GM19467 (cell line): ENCODE results near the gene SCAMP4.
"Not testable (repeated sequence)": the region's sequence is repeated elsewhere in the genome, so short reads cannot be mapped to it uniquely, and the experiment has no call there.

Source experiments
- ATAC-seq: cut with Tn5 transposase; IDR thresholded peaks from one replicate; pipeline ENCODE4 v1.9.1; 2021; ENCODE audit warnings: mild to moderate bottlenecking, moderate library complexity; ENCODE audit not compliant: unreplicated experiment

SCAMP4 gene

GRCh38 chr19:1865172-1866010 lies 39.8 kb upstream of the SCAMP4 start:
- no peak for ATAC-seq

GRCh38 chr19:1866693-1867348 lies 38.4 kb upstream of the SCAMP4 start:
- ATAC-seq: no peak

DNA sequence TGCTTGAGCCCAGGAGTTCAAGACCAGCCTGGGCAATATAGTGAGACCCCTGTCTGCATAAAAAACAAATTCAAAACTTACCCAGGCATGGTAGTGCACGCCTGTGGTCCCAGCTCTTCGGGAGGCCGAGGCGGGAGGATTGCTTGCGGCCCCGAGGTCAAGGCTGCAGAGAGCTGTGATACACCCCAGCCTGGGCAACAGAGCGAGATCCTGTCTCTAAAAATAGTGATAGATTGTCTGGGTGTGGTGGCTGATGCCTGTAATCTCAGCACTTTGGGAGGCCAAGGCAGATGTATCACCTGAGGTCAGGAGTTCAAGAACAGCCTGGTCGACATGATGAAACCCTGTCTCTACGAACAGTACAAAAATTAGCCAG lies 37.9 kb upstream of the SCAMP4 start:
- no peak for ATAC-seq

- no peak for ATAC-seq
These were observed 36.2 kb upstream of the SCAMP4 start for GRCh38 chr19:1868971-1869370.

DNA sequence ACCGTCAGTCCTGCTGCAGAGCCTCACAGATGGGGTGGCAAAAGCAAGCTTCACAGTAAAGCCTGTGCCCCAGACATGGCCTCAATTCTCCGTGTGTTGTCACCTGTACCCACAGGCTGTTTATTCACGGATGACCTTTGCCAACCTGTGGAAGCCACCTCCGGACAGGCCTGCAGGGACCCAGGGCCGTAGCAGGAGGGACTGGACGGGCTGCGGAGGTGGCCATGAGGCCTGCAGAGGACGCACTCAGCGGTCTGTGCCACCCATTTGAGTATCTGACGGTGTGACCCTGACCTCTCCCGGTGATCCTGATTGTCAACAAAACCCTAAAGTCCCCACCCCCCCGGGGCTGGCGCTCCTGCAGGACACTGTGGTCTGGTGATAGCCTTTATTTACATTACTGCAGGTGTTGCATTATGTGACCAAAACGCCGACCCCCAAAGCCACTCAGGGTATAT lies 34.0 kb upstream of the SCAMP4 start:
- no peak for ATAC-seq

- no peak for ATAC-seq
These were observed 33.6 kb upstream of the SCAMP4 start for GRCh38 chr19:1871630-1872029.

GRCh38 chr19:1872807-1873523 lies 32.2 kb upstream of the SCAMP4 start:
- no peak for ATAC-seq

GRCh38 chr19:1873524-1874473 lies 31.4 kb upstream of the SCAMP4 start:
- no peak for ATAC-seq

GRCh38 chr19:1874554-1875185 lies 30.5 kb upstream of the SCAMP4 start:
- ATAC-seq: no peak

DNA sequence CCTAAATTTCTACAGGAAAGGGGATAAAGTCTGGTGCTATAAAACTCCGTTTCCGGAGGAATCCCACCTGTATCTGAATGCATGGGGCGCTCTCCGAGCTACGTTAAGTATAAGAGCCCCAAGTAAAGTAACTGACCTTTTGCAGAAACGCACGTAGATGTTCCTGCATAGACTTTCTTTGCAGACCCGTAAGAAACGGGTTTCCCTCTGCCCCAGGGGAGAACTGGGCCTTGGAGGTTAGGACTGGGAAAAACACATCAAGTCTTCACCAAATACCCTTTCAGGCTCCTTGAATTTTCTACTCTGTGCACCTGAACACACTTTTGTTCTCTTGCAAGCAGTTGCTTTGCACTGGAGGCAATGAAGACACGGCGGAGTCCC lies 29.9 kb upstream of the SCAMP4 start:
- not testable (repeated sequence) for ATAC-seq

DNA sequence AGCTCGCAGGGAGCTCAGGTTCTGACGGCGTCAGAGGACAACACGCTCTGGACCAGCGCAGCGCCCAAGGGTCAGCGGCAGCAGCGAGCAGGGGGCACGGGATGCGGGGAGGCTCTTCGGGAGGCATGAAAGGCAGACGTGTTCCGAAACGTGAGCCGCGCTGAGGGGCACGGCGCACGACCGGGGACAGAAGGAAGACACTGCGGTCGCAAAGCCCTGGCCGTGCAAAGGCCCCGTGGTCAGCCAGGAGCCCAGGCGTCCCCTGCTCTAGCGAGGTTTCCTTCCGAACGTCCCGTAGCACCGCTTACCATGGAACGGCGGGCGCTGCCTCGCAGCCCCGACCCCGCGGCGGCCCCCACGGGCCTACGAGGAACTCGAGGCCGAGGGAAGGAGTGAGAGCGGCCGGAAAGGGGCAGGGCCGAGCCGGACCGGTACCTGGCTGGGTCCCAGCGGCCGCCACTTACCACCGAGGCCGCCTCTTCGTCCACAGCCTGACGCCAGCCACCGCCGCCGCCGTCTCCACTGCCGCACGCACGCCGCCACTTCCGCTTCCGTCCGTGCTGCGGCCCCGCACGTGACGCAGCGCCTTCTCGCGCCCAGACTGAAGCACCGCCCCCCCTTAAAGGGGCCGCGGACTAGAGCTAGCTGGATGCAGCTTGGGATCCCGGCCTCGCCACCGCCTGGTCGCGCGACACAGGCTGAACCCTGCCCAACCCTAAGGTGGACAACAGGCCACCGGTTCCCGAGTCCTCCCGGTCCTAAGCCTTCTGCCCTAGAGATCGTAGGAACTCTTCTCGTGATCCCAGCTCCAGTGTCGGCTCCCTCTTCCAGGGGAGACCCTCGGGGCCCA lies 29.3 kb upstream of the SCAMP4 start:
- peak; percentile 90 for ATAC-seq

DNA sequence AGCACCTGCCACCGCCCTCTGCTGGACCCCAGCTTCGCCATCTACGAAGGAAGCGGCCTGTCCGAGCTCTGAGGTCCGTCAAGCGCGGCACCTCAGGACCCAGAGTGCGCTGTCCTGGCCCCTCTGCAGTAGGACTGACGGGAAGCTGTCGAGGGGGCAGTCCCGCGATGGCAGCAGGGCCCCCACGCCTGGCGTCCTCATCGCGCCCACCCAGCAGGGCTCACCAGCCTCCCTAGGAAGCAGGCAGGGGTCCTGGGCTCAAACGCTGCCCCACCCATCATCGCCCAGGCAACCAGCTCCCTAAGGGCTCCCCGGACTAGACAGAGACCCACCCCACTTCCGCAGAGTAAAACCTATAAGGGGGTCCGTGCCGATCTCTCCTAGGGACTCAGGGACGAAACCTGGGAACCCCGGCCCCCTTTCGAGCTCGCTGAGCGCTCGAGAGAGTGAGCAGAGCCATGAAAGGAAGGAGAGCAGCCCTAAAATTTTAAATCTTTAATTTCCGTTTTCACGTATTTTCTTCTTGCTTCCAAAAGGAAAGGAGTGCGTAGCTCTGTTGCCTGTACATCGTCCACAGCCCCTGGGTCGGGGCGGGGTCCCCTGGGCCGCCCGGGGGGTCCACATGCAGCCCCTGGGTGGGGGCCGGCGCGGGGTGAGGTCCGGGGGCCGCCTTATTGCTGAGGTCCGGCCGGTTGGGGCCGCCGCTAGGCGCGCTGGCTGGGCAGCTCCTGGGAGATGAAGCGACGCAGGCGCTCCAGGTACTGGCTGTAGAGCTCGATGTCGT lies 28.5 kb upstream of the SCAMP4 start:
- not testable (repeated sequence) for ATAC-seq

GRCh38 chr19:1877280-1877660 lies 27.9 kb upstream of the SCAMP4 start:
- ATAC-seq: not testable (repeated sequence)

DNA sequence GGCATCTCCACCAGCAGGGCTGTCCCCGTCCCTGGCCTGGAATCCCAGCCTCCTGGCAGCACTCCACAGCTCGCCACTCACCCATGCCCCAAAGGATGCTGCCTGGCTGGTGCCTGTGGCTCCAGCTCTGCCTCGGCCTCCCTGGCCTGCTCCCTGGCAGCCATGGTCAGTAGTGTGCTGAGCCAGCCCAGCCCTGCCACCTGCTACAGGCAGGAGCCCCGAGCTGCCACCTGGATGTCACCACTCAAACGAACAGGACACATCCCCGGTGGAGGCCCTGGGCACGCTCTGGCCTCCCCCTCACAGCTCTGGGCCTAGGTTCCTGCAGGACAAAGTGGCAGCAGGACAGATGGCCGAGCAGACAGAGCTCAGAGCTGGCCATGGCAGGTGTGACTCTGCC lies 26.6 kb upstream of the SCAMP4 start:
- ATAC-seq: not testable (repeated sequence)

DNA sequence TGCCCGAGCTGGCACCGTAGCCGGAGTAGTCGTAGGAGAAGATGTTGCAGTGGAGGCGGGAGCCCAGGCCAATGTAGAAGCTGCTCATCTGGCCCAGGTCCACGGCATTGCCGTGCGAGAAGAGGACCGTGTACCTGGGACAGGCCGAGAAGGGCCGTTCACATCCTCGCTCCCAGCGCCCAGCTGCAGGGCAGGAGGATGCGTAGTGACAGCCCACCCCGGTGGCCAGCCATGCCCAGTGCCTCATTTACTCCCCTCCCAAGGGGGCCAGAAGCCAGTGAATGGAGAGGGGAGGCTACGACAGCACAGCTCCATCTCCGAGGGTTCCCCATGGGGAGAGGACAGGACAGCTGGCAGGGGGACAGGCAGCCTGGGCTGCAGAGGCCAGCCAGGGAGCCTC lies 25.2 kb upstream of the SCAMP4 start:
- not testable (repeated sequence) for ATAC-seq

GRCh38 chr19:1880611-1881392 lies 24.4 kb upstream of the SCAMP4 start:
- no peak for ATAC-seq

GRCh38 chr19:1881393-1882088 lies 23.7 kb upstream of the SCAMP4 start:
- not testable (repeated sequence) for ATAC-seq
